GM18526 (cell line): ENCODE data around the gene IDH3B.

Experiments used
- POLR2A ChIP-seq: IDR thresholded peaks from 3 replicates; pipeline ENCODE4 v1.6.1; 2011; ENCODE audit not compliant: insufficient read length; ENCODE audit errors: extremely low read depth

Gene IDH3B

DNA sequence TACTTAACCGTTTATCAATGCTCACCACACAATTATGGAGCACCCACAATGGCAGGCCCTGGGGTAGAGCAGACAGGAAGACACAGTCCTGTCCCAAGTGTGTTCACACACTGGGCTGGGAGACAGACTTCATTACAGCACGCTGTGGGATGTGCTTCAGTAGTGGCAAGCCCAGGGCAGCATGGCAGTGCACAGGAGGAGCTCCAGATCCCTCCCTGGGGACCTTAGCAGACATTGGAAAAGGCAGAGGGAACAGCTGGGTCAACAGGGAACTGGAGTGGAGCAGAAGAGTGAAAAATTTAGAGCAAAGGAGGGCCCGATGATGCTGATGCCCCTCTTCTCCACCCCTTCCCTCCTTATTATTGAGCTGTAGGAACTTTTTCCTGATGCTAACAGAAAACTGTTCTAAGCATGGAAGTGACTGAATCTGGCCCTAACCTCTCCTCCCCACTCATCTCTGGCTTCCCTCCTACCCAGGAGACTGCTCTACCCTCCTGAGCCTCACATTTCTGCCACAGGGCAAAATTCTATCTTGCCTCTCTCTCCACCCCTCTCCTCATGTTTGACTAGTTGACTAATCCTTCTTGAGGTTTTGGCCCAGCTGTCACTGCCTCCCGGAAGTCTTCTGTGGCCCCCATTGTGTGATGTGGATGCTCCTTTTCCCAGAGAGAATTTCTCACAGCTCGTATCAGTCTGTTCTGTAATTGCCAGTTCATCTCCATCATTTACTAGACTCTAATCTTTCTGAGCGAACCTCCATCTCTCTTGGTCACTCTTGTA is 52.9 kb downstream of the IDH3B start:
- no peak for TF ChIP-seq POLR2A

DNA sequence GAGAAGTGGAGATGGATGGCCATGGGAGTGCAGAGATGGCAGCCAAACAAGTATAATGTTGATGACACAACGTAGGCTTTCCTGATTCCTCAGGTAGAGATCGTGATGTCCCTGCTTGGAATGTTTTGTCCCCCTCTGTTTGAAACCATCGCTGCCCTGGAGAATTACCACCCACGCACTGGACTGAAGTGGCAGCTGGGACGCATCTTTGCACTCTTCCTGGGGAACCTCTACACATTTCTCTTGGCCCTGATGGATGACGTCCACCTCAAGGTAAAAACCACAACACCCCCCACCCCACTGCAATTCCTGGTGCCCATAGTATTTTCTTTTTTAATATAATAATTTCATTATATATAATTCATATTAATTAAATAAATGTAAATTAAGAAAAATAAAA is 53.7 kb downstream of the IDH3B start:
- no peak for TF ChIP-seq POLR2A
